C4-2B (cell line): ENCODE results near the gene RTEL1.

ENCODE experiments used
- ZFX ChIP-seq: fragments of 450-650 bp; IDR thresholded peaks from 2 replicates; pipeline ENCODE4 v1.6.1; 2017
- TF ChIP-seq, protein P1 (sequence below): fragments of 450-650 bp; conservative IDR thresholded peaks from 2 replicates; pipeline ENCODE4 v1.5.1; 2017; ENCODE audit warnings: mild to moderate bottlenecking

DNA sequence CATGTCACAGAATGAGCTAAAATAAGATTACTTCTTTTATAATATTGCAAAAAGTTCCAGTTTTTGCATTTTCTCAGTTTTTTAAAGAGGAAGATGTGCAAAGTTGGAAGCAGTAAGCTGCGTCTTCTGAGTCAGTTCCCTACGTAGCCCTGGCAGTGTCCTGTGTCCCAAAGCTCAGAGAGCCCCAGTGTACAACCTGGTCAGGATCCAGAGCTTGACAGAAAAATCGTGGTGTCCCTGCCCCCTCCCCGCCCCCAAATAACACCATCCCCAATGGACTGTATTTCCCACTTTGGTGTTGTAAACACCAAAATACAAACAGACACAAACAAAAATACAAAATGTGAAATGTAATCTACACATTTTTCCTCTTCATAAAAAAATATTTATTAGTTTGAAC lies 86.0 kb downstream of the RTEL1 start:
- TF ChIP-seq, protein P1, sequence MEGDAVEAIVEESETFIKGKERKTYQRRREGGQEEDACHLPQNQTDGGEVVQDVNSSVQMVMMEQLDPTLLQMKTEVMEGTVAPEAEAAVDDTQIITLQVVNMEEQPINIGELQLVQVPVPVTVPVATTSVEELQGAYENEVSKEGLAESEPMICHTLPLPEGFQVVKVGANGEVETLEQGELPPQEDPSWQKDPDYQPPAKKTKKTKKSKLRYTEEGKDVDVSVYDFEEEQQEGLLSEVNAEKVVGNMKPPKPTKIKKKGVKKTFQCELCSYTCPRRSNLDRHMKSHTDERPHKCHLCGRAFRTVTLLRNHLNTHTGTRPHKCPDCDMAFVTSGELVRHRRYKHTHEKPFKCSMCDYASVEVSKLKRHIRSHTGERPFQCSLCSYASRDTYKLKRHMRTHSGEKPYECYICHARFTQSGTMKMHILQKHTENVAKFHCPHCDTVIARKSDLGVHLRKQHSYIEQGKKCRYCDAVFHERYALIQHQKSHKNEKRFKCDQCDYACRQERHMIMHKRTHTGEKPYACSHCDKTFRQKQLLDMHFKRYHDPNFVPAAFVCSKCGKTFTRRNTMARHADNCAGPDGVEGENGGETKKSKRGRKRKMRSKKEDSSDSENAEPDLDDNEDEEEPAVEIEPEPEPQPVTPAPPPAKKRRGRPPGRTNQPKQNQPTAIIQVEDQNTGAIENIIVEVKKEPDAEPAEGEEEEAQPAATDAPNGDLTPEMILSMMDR = no peak
- no peak for TF ChIP-seq ZFX
